M059J (cell line): ENCODE data around the gene PCDHGA1. TPM values are rescaled to one million over a fixed set of nuclear protein-coding genes. Genes with fewer than 3 reads are reported as not detected.
A peak's percentile ranks its signal among the peaks of the same experiment; 100 is the strongest.

Source experiments
- DNase-seq: peaks from one replicate; pipeline ENCODE4 v3.0.0-alpha.2; 2012; ENCODE audit warnings: low read depth
- total RNA-seq: library from RNA; depleted of rRNA; stranded (reverse); fragments of >200 nt; shearing (Covaris generic); gene quantifications from 2 replicates; pipeline ENCODE4 v1.2.3, GENCODE V29; 2014; rRNA removed

The PCDHGA1 gene
- total RNA-seq, 1 experiment from 2014 or later = 0.71 TPM

GRCh38 chr5:141529873-141530272, 199.6 kb downstream of the PCDHGA1 start:
- no peak for DNase-seq

GRCh38 chr5:141532726-141533125, 202.4 kb downstream of the PCDHGA1 start:
- DNase-seq = no peak

GRCh38 chr5:141533897-141534296, 203.6 kb downstream of the PCDHGA1 start:
- DNase-seq = no peak

- no peak for DNase-seq
Measured at GRCh38 chr5:141534492-141535213, 204.3 kb downstream of the PCDHGA1 start.

- DNase-seq = no peak
Measured at GRCh38 chr5:141543053-141543452, 212.7 kb downstream of the PCDHGA1 start.

GRCh38 chr5:141547488-141547887, 217.2 kb downstream of the PCDHGA1 start:
- no peak for DNase-seq

GRCh38 chr5:141547921-141548320, 217.6 kb downstream of the PCDHGA1 start:
- no peak for DNase-seq

GRCh38 chr5:141557681-141558136, 227.4 kb downstream of the PCDHGA1 start:
- peak; percentile 87 for DNase-seq

- no peak for DNase-seq
Measured at GRCh38 chr5:141558150-141558549, 227.8 kb downstream of the PCDHGA1 start.

GRCh38 chr5:141559461-141559860, 229.1 kb downstream of the PCDHGA1 start:
- DNase-seq = peak; percentile 33

- peak; percentile 25 for DNase-seq
Measured at GRCh38 chr5:141560151-141560550, 229.8 kb downstream of the PCDHGA1 start.

GRCh38 chr5:141560725-141561483, 230.6 kb downstream of the PCDHGA1 start:
- DNase-seq = peak; percentile 90

Other genes with a start within 250 kb of the PCDHGA1 start
- 0.32 and 2.1 TPM in 2 replicates for gene PCDHB2, start 235.9 kb upstream of the PCDHGA1 start, total RNA-seq
- 3.9 and 8.0 TPM in 2 replicates for gene PCDHB3, start 230.0 kb upstream of the PCDHGA1 start, total RNA-seq
- gene PCDHB4, start 208.7 kb upstream of the PCDHGA1 start, total RNA-seq = 0.07 TPM in 1 of 2 replicates, not detected in the other
- gene PCDHB5, start 195.3 kb upstream of the PCDHGA1 start, total RNA-seq = not detected in 2 replicates
- 0.49 and 0.62 TPM in 2 replicates for gene PCDHB6, start 180.5 kb upstream of the PCDHGA1 start, total RNA-seq
- 1.7 and 2.1 TPM in 2 replicates for gene PCDHB7, start 157.9 kb upstream of the PCDHGA1 start, total RNA-seq
- 0.98 and 3.8 TPM in 2 replicates for gene PCDHB8, start 152.7 kb upstream of the PCDHGA1 start, total RNA-seq
- 3.0 and 8.6 TPM in 2 replicates for gene PCDHB16, start 148.1 kb upstream of the PCDHGA1 start, total RNA-seq
- 1.6 and 9.3 TPM in 2 replicates for gene PCDHB9, start 143.4 kb upstream of the PCDHGA1 start, total RNA-seq
- 0.49 and 1.3 TPM in 2 replicates for gene PCDHB10, start 138.2 kb upstream of the PCDHGA1 start, total RNA-seq
- gene PCDHB11, start 130.9 kb upstream of the PCDHGA1 start, total RNA-seq = 0.25 and 0.49 TPM in 2 replicates
- gene PCDHB12, start 121.8 kb upstream of the PCDHGA1 start, total RNA-seq = 1.7 and 2.6 TPM in 2 replicates
- gene PCDHB13, start 116.6 kb upstream of the PCDHGA1 start, total RNA-seq = 0.39 and 0.42 TPM in 2 replicates
- 0.44 and 1.9 TPM in 2 replicates for gene PCDHB14, start 107.2 kb upstream of the PCDHGA1 start, total RNA-seq
- gene PCDHB15, start 85.1 kb upstream of the PCDHGA1 start, total RNA-seq = 0.17 TPM in 1 of 2 replicates, not detected in the other
- 0.05 TPM in 1 of 2 replicates, not detected in the other for gene SLC25A2, start 26.5 kb upstream of the PCDHGA1 start, total RNA-seq
- 52.8 and 84.2 TPM in 2 replicates for gene TAF7, start 9.7 kb upstream of the PCDHGA1 start, total RNA-seq
- gene PCDHGA2, start 8.2 kb downstream of the PCDHGA1 start, total RNA-seq = 0.22 and 0.32 TPM in 2 replicates
- gene PCDHGA3, start 13.3 kb downstream of the PCDHGA1 start, total RNA-seq = 0.49 TPM in 1 of 2 replicates, not detected in the other
- gene PCDHGB1, start 19.6 kb downstream of the PCDHGA1 start, total RNA-seq = 3.3 and 4.9 TPM in 2 replicates
- 0.17 and 0.91 TPM in 2 replicates for gene PCDHGA4, start 24.5 kb downstream of the PCDHGA1 start, total RNA-seq
- 0.25 and 0.57 TPM in 2 replicates for gene PCDHGB2, start 29.5 kb downstream of the PCDHGA1 start, total RNA-seq
- gene PCDHGA5, start 33.6 kb downstream of the PCDHGA1 start, total RNA-seq = 0.02 and 0.10 TPM in 2 replicates
- 0.49 and 0.54 TPM in 2 replicates for gene PCDHGB3, start 39.7 kb downstream of the PCDHGA1 start, total RNA-seq
- 0.07 and 1.1 TPM in 2 replicates for gene PCDHGA6, start 43.4 kb downstream of the PCDHGA1 start, total RNA-seq
- gene PCDHGA7, start 52.2 kb downstream of the PCDHGA1 start, total RNA-seq = 0.17 TPM in 1 of 2 replicates, not detected in the other
- gene PCDHGB4, start 57.2 kb downstream of the PCDHGA1 start, total RNA-seq = not detected in 2 replicates
- 0.07 TPM in 1 of 2 replicates, not detected in the other for gene PCDHGA8, start 62.1 kb downstream of the PCDHGA1 start, total RNA-seq
- gene PCDHGB5, start 67.4 kb downstream of the PCDHGA1 start, total RNA-seq = not detected in 2 replicates
- 0.02 and 0.17 TPM in 2 replicates for gene PCDHGA9, start 72.3 kb downstream of the PCDHGA1 start, total RNA-seq
- 0.02 TPM in 1 of 2 replicates, not detected in the other for gene PCDHGB6, start 77.5 kb downstream of the PCDHGA1 start, total RNA-seq
- 0.71 and 0.89 TPM in 2 replicates for gene PCDHGA10, start 82.5 kb downstream of the PCDHGA1 start, total RNA-seq
- 7.1 and 7.7 TPM in 2 replicates for gene PCDHGB7, start 87.2 kb downstream of the PCDHGA1 start, total RNA-seq
- 0.05 TPM in 1 of 2 replicates, not detected in the other for gene PCDHGA11, start 90.5 kb downstream of the PCDHGA1 start, total RNA-seq
- 0.39 TPM in 1 of 2 replicates, not detected in the other for gene PCDHGA12, start 100.0 kb downstream of the PCDHGA1 start, total RNA-seq
- gene PCDHGC3, start 145.5 kb downstream of the PCDHGA1 start, total RNA-seq = 41.3 and 88.4 TPM in 2 replicates
- 0.25 and 0.69 TPM in 2 replicates for gene PCDHGC4, start 154.5 kb downstream of the PCDHGA1 start, total RNA-seq
- 2.0 and 2.2 TPM in 2 replicates for gene PCDHGC5, start 158.6 kb downstream of the PCDHGA1 start, total RNA-seq